Activated CD8-positive, alpha-beta memory T cell treated with anti-CD3 and anti-CD28 coated beads for 36 hours (primary cell): Measurements from ENCODE around the gene CLK3. TPM values are rescaled to one million over a fixed set of nuclear protein-coding genes. Genes with fewer than 3 reads are reported as not detected.

Source experiments
- CTCF ChIA-PET: fragments of 350-600 bp; sonication (Branson Sonifier 250); formaldehyde crosslinking; loops from one replicate; lab custom pipeline; 2021; ENCODE audit warnings: antibody characterized with exemption; lab: Charles Lee
- POLR2A ChIA-PET: fragments of 350-600 bp; sonication (Branson Sonifier 250); formaldehyde crosslinking; loops from one replicate; lab custom pipeline; 2021; ENCODE audit warnings: antibody characterized with exemption; lab: Charles Lee
- total RNA-seq, 2 experiments: library from RNA; stranded (reverse); gene quantifications; one replicate each; pipeline ENCODE4 v1.2.3, GENCODE V29; 2021

Gene CLK3
- total RNA-seq, 2 experiments from 2014 or later = 109 to 112 TPM

DNA sequence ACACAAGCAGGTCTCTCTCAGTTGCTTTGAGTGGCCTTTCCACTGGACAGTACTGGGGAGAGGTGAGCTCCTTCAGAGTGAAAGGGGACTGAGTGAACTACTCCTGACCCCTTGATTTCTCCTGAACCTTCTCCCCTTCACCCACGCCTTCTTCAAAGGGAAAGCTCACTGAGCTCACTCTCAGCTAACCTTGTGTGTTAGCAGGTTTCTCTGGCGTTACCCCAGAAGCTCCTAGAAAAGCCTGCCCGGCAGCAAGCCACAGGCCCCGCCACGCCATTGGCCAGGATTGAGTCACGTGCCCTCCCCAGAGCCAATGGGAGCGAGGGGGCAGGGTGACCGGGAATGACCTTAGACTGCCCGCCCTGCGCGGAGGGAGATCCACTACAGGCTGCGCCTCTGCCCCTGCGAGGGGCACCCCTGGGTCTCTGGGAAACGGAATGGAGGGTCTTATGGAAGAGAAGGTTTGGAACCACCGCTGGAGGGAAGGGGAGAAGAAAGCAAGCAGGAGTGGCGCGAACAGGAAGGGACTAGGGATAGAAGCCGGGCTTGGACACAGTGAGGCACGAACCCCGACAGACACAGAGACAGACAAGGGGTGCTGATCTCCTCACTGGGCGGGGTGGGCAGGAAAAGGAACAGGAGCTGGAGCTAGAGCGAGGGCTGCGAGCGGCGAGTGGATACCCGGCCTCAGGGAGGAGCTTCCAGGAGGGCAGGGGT, 17.4 kb upstream of the CLK3 start:
- ChIA-PET POLR2A (interaction anchor here (0.6 to 3.1 kb wide), 7 partner anchors 11 to 182 kb away, joined by 3 to 13 read pairs (median 4); partner anchors contain the start of genes ARID3B and CLK3), CTCF (interaction anchor here (0.7 to 1.1 kb wide), 2 partner anchors 31 to 383 kb away, joined by 3 read pairs; no protein-coding TSS in a partner anchor)

DNA sequence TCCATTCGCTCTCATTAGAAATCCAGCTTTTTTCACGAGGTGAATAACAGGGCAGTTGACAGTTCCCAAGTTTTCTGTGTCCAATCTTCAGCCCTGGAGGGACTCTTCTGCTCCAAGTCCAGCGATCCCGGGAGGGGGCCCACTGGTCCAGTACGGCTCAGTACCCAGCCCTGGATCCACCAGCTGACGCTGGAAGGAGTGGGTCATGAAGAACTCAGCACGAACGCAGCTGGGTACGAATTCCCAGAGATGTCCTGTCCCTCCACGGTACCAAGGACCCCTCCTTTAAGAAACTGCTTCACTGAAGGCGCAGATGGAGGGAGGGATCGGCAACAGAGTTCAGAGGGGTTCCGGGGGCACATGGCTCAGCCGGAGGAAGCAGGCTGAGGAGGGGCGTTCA, 16.5 kb upstream of the CLK3 start:
- POLR2A ChIA-PET = interaction anchor here (0.9 to 3.1 kb wide), 3 partner anchors 10 to 17 kb away, joined by 3 to 13 read pairs (median 5); partner anchors contain the start of gene CLK3
- CTCF ChIA-PET = interaction anchor here (1.5 kb wide), 1 partner anchor 20 kb away, joined by 3 read pairs; no protein-coding TSS in a partner anchor

GRCh38 chr15:74603026-74603788, 12.4 kb upstream of the CLK3 start:
- POLR2A ChIA-PET = no interaction called here
- CTCF ChIA-PET = interaction anchor here (0.9 kb wide), 2 partner anchors 18 to 299 kb away, joined by 3 to 4 read pairs; no protein-coding TSS in a partner anchor

GRCh38 chr15:74603789-74604705, 11.6 kb upstream of the CLK3 start:
- POLR2A ChIA-PET = interaction anchor here (0.6 kb wide), 1 partner anchor 63 kb away, joined by 3 read pairs; no protein-coding TSS in a partner anchor
- CTCF ChIA-PET = interaction anchor here (0.9 kb wide), 1 partner anchor 299 kb away, joined by 3 read pairs; no protein-coding TSS in a partner anchor

DNA sequence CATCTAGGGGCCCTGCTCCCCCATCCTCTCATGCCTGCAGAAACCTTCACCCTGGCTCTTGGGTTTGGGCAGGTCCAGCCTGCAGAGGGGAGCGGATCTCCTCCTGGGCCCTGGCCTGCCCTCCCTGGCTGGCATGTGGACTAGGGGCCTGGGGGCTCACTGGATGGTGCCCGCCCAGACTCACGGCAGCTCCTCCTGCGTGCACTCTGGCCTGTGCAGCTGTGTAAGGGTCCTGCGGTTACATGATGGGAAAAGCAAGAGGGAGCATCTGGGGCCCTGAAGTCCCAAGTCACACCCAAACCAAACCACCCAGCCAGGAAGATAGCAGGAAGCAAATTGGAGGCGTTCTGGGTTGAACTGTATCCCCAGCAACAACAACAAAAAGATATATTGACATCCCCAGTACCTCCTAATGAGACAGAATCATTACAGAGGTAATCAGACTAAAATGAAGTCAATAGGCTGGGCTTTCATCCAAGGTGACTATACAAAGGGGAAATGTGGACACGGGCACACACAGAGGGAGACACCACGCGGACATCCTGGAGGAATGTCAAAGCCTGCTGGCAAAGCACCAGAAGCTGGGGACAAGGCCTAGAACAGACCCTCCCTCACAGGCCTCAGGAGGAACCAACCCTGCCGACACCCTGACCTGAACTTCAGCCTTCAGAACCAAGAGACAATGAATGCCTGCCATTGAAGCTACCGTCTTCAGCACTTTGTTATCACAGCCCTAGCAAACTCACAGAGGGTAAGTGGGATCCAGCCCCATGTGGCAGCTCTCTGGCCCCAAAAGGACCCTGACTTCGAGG, 10.4 kb upstream of the CLK3 start:
- CTCF ChIA-PET = no interaction called here

GRCh38 chr15:74605795-74606150, 9.9 kb upstream of the CLK3 start:
- ChIA-PET POLR2A (no interaction called here), CTCF (no interaction called here)

More for the DNA sequence above, 10.4 kb upstream of the CLK3 start:
- POLR2A ChIA-PET = no interaction called here

GRCh38 chr15:74608786-74609185, 6.8 kb upstream of the CLK3 start:
- CTCF ChIA-PET = interaction anchor here (1.0 kb wide), 1 partner anchor 9 kb away, joined by 3 read pairs; no protein-coding TSS in a partner anchor
- POLR2A ChIA-PET = interaction anchor here (1.1 kb wide), 1 partner anchor 10 kb away, joined by 3 read pairs; no protein-coding TSS in a partner anchor

- ChIA-PET POLR2A (no interaction called here), CTCF (interaction anchor here (1.0 kb wide), 1 partner anchor 8 kb away, joined by 3 read pairs; no protein-coding TSS in a partner anchor)
Measured at GRCh38 chr15:74609938-74610301, 5.7 kb upstream of the CLK3 start.

GRCh38 chr15:74610302-74610951, 5.2 kb upstream of the CLK3 start:
- CTCF ChIA-PET = no interaction called here
- POLR2A ChIA-PET = no interaction called here

- ChIA-PET CTCF (interaction anchor here (13.5 kb wide), 1 partner anchor 22 kb away, joined by 131 read pairs; no protein-coding TSS in a partner anchor), POLR2A (no interaction called here)
Measured at GRCh38 chr15:74611341-74611740, 4.3 kb upstream of the CLK3 start.

- ChIA-PET POLR2A (no interaction called here), CTCF (interaction anchor here (0.5 to 13.5 kb wide), 3 partner anchors 22 to 64 kb away, joined by 3 to 131 read pairs (median 5); no protein-coding TSS in a partner anchor)
Measured at GRCh38 chr15:74611834-74612233, 3.8 kb upstream of the CLK3 start.

- POLR2A ChIA-PET = interaction anchor here (2.9 kb wide), 1 partner anchor 14 kb away, joined by 13 read pairs; no protein-coding TSS in a partner anchor
- CTCF ChIA-PET = interaction anchor here (1.6 to 13.5 kb wide), 2 partner anchors 21 to 65 kb away, joined by 3 to 131 read pairs; no protein-coding TSS in a partner anchor
Measured at GRCh38 chr15:74612677-74613076, 3.0 kb upstream of the CLK3 start.

DNA sequence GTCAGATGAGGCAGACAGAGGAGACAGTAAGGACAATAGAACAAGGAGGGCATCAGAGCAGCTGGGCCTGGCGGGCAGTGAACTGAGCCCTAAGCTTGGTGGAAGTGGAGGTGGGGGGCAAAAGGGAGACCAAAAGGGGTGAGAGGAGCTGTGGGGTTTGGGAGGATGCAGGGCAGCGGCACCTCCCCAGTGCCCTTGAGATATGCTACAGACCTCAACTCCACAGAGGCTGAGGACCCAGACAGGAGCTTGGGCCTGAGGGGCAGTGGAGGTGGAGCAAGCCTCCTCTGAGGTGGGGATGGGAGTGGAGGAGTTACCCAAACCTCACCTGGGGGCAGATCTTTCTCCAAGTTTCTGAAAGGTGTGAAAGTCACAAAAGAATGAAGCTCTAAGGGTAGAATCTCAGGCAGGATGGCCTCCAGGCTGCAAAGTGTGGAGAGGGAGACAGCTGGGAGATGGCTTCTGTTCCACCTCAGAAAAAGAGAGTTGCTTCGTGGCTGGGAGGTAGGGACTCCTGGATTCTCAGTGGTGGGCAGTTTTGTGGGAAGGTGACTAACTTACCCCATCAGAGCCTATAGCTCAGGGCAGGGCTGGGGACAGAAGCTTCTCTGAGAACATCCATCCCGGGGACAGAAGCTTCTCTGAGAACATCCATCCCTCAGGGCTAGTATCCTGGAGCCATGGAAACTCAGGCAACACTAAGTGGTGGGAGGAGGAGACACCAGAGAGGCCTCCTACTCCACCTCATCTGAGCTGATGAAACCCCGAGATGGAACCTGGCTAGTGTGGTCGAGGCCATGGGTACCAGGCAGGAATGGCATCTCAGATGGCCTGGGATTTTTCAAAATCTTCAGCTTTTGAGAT, 2.3 kb upstream of the CLK3 start:
- ChIA-PET CTCF (interaction anchor here (0.7 to 13.5 kb wide), 5 partner anchors 20 to 210 kb away, joined by 3 to 131 read pairs (median 3); no protein-coding TSS in a partner anchor), POLR2A (interaction anchor here (0.6 to 2.9 kb wide), 4 partner anchors 12 to 243 kb away, joined by 3 to 13 read pairs (median 3); no protein-coding TSS in a partner anchor)

DNA sequence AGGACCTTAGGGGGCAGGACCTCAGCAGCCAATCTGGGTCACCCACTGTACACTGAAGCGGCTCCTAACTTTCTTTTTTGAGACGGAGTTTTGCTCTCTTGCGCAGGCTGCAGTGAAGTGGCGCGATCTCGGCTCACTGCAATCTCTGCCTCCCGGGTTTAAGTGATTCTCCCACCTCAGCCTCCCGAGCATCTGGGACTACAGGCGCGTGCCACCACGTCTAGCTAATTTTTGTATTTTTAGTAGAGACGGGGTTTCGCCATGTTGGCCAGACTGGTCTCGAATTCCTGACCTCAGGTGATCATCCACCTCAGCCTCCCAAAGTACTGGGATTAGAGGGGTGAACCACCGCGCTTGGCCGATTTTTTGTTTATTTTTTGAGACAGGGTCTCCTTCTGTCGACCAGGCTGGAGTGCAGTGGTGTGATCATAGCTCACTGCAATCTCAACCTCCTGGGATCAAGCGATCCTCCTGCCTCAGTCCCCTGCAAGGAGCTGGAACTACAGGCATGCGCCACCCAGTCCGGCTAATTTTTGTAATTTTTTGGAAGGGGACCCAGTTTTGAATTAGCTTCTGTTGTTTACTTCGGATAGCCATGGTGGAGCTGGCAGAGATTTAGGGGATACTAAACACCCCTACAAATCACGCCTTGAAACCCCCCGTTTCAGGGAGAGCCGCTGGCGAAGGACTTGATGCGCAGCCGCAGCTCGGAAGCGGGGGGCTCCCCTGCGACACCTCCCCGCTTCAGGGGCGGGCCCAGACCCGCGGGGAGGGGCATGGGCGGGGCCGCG, 1.5 kb upstream of the CLK3 start:
- CTCF ChIA-PET = interaction anchor here (0.8 to 13.5 kb wide), 3 partner anchors 20 to 211 kb away, joined by 3 to 131 read pairs (median 4); no protein-coding TSS in a partner anchor
- POLR2A ChIA-PET = interaction anchor here (1.1 to 2.9 kb wide), 2 partner anchors 13 to 15 kb away, joined by 3 to 13 read pairs; no protein-coding TSS in a partner anchor
